Suprapubic skin (tissue), 4 donors: ENCODE measurements around the gene AKR1C4. TPM values are rescaled to one million over a fixed set of nuclear protein-coding genes. Genes with fewer than 3 reads are reported as not detected.
"Not testable (repeated sequence)": the region's sequence is repeated elsewhere in the genome, so short reads cannot be mapped to it uniquely, and the experiment has no call there.

ENCODE experiments used
- DNase-seq, 2 donors: peaks; one replicate each; pipeline ENCODE4 v3.0.0-alpha.2; 2019; ENCODE audit warnings: low spot score in 2 of 2
- H3K27ac ChIP-seq: fragments of 200-600 bp; sonication (generic); one replicate; pipeline ENCODE4 v1.5.1; 2019
- H3K27me3 ChIP-seq: fragments of 200-600 bp; sonication (generic); one replicate; pipeline ENCODE4 v1.5.1; 2019
- H3K36me3 ChIP-seq: fragments of 200-600 bp; sonication (generic); one replicate; pipeline ENCODE4 v1.5.1; 2019
- H3K4me1 ChIP-seq: fragments of 200-600 bp; sonication (generic); one replicate; pipeline ENCODE4 v1.5.1; 2019
- H3K4me3 ChIP-seq: fragments of 200-600 bp; sonication (generic); one replicate; pipeline ENCODE4 v1.5.1; 2019; ENCODE audit warnings: mild to moderate bottlenecking
- H3K9me3 ChIP-seq: fragments of 200-600 bp; sonication (generic); one replicate; pipeline ENCODE4 v1.5.1; 2019
- CTCF ChIP-seq, 2 donors: fragments of 200-600 bp in 1 of 2; fragments of 450-650 bp in 1 of 2; sonication (generic) in 1 of 2; IDR thresholded peaks; one replicate each; pipeline ENCODE4 v1.5.1; 2016 to 2019; ENCODE audit warnings: antibody characterized with exemption in 2 of 2, mild to moderate bottlenecking in 1 of 2, moderate library complexity in 1 of 2
- EP300 ChIP-seq: sonication (generic); formaldehyde crosslinking; IDR thresholded peaks from one replicate; pipeline ENCODE4 v1.6.1; 2017; ENCODE audit warnings: antibody characterized with exemption
- POLR2A ChIP-seq, 2 donors: fragments of 450-650 bp; IDR thresholded peaks; one replicate each; pipeline ENCODE4 v1.6.1; 2017; ENCODE audit warnings: antibody characterized with exemption in 2 of 2, mild to moderate bottlenecking in 2 of 2, moderate library complexity in 2 of 2
- POLR2AphosphoS5 ChIP-seq, 3 donors: sonication (generic); formaldehyde crosslinking; IDR thresholded peaks; one replicate each; pipeline ENCODE4 v1.6.1; 2017; ENCODE audit warnings: antibody characterized with exemption in 3 of 3
- WGBS: methylation state at CpG from one replicate; pipeline ENCODE4 v1.1.5; 2018; 5-methylcytosine and 5-hydroxymethylcytosine counted together
- total RNA-seq, 4 donors: library from RNA; depleted of rRNA; stranded (reverse); fragments of >200 nt; gene quantifications; one replicate each; pipeline ENCODE4 v1.1.0, GENCODE V29; 2016

Gene AKR1C4
- total RNA-seq, 4 donors from 2014 or later: 1.1 TPM; not detected in 3

GRCh38 chr10:5199398-5199797, 2.8 kb downstream of the AKR1C4 start:
- no peak for TF ChIP-seq POLR2AphosphoS5 (IDR thresholded peaks at IDR 0.05)
- no peak for TF ChIP-seq CTCF (IDR thresholded peaks at IDR 0.05)
- TF ChIP-seq EP300: no peak
- no peak for TF ChIP-seq POLR2A (IDR thresholded peaks at IDR 0.05)
- Histone ChIP-seq H3K36me3 (no peaks in the 10 kb centered on the region), H3K27ac (no peak overlapping the region), H3K4me3 (no peak overlapping the region), H3K4me1 (no peaks in the 10 kb centered on the region), H3K9me3 (peaks cover 5% of the 10 kb centered on the region), H3K27me3 (no peaks in the 10 kb centered on the region)
- WGBS: 90% methylated on average over 8 of the region's 8 CpGs
- DNase-seq: no peak

GRCh38 chr10:5206799-5207198, 10.2 kb downstream of the AKR1C4 start:
- H3K27me3 ChIP-seq: no peaks in the 10 kb centered on the region
- DNase-seq: no peak
- no peak overlapping the region for H3K27ac ChIP-seq
- peaks cover 5% of the 10 kb centered on the region for H3K9me3 ChIP-seq
- H3K4me1 ChIP-seq: no peaks in the 10 kb centered on the region
- WGBS: 74% methylated on average over 6 of the region's 6 CpGs
- TF ChIP-seq POLR2A (IDR thresholded peaks at IDR 0.05) (no peak), CTCF (IDR thresholded peaks at IDR 0.05) (no peak), EP300 (no peak), POLR2AphosphoS5 (IDR thresholded peaks at IDR 0.05) (no peak)
- no peaks in the 10 kb centered on the region for H3K36me3 ChIP-seq
- H3K4me3 ChIP-seq: no peak overlapping the region

- not testable (repeated sequence) for H3K27ac ChIP-seq, H3K9me3 ChIP-seq, H3K36me3 ChIP-seq, DNase-seq, H3K4me3 ChIP-seq, H3K27me3 ChIP-seq, H3K4me1 ChIP-seq
- WGBS: 94% methylated on average over 1 of the region's 1 CpG
Observed at GRCh38 chr10:5209776-5210175, 13.1 kb downstream of the AKR1C4 start.

GRCh38 chr10:5210261-5210660, 13.6 kb downstream of the AKR1C4 start:
- WGBS: 73% methylated on average over 1 of the region's 1 CpG
- not testable (repeated sequence) for H3K4me3 ChIP-seq

GRCh38 chr10:5211696-5212536, 15.3 kb downstream of the AKR1C4 start:
- no peak overlapping the region for H3K27ac ChIP-seq
- DNase-seq: no peak
- no peak for TF ChIP-seq POLR2AphosphoS5 (IDR thresholded peaks at IDR 0.05)
- no peak for TF ChIP-seq CTCF (IDR thresholded peaks at IDR 0.05)
- TF ChIP-seq POLR2A (IDR thresholded peaks at IDR 0.05): no peak
- no peak for TF ChIP-seq EP300
- H3K4me1 ChIP-seq: no peaks in the 10 kb centered on the region
- no peaks in the 10 kb centered on the region for H3K9me3 ChIP-seq
- H3K36me3 ChIP-seq: no peaks in the 10 kb centered on the region
- H3K4me3 ChIP-seq: no peak overlapping the region
- no peaks in the 10 kb centered on the region for H3K27me3 ChIP-seq

More at GRCh38 chr10:5210261-5210660, 13.6 kb downstream of the AKR1C4 start:
- DNase-seq, H3K27ac ChIP-seq, H3K27me3 ChIP-seq, H3K4me1 ChIP-seq, H3K36me3 ChIP-seq, H3K9me3 ChIP-seq: not testable (repeated sequence)

- Histone ChIP-seq H3K4me1 (no peaks in the 10 kb centered on the region), H3K9me3 (no peaks in the 10 kb centered on the region), H3K36me3 (no peaks in the 10 kb centered on the region), H3K27me3 (no peaks in the 10 kb centered on the region), H3K27ac (no peak overlapping the region), H3K4me3 (no peak overlapping the region)
- no peak for DNase-seq
- 47% methylated on average over 2 of the region's 2 CpGs for WGBS
- no peak for TF ChIP-seq CTCF (IDR thresholded peaks at IDR 0.05)
- TF ChIP-seq POLR2A (IDR thresholded peaks at IDR 0.05): no peak
- TF ChIP-seq POLR2AphosphoS5 (IDR thresholded peaks at IDR 0.05): no peak
- no peak for TF ChIP-seq EP300
Observed at GRCh38 chr10:5216801-5217200, 20.2 kb downstream of the AKR1C4 start.
